HG03196 (cell line): ENCODE measurements around the gene SH2D1A.
A peak's percentile ranks its signal among the peaks of the same experiment; 100 is the strongest.
"Not testable (repeated sequence)": the region's sequence is repeated elsewhere in the genome, so short reads cannot be mapped to it uniquely, and the experiment has no call there.

Experiments
- ATAC-seq: cut with Tn5 transposase; IDR thresholded peaks from one replicate; pipeline ENCODE4 v1.9.1; 2021; ENCODE audit not compliant: unreplicated experiment

The SH2D1A gene

GRCh38 chrX:124346117-124346876 is at the start of gene SH2D1A:
Gene SH2D1A (plus strand): TSS chrX:124346563. CDS start chrX:124346643, 80 bp downstream.
- ATAC-seq, result no peak

GRCh38 chrX:124299323-124299722 is 47.0 kb upstream of the SH2D1A start:
- not testable (repeated sequence) for ATAC-seq

GRCh38 chrX:124300405-124300804 is 46.0 kb upstream of the SH2D1A start:
- ATAC-seq, result no peak

- ATAC-seq, result no peak
Measured at GRCh38 chrX:124307253-124307907, 39.0 kb upstream of the SH2D1A start.

GRCh38 chrX:124325732-124326131 is 20.6 kb upstream of the SH2D1A start:
- ATAC-seq, result no peak

GRCh38 chrX:124328765-124329164 is 17.6 kb upstream of the SH2D1A start:
- ATAC-seq, result no peak

- no peak for ATAC-seq
Measured at GRCh38 chrX:124332481-124333424, 13.6 kb upstream of the SH2D1A start, which contains the start of gene TEX13D. Gene TEX13D (plus strand): TSS chrX:124332660. CDS start chrX:124332918, 258 bp downstream.

GRCh38 chrX:124333862-124334261 is 12.5 kb upstream of the SH2D1A start:
- peak; percentile 61 for ATAC-seq

- ATAC-seq, result not testable (repeated sequence)
Measured at GRCh38 chrX:124334555-124334954, 11.8 kb upstream of the SH2D1A start.

GRCh38 chrX:124335598-124335997 is 10.8 kb upstream of the SH2D1A start:
- no peak for ATAC-seq

- ATAC-seq, result no peak
Measured at GRCh38 chrX:124337916-124338315, 8.4 kb upstream of the SH2D1A start.

GRCh38 chrX:124338733-124339514 is 7.4 kb upstream of the SH2D1A start:
- no peak for ATAC-seq

- ATAC-seq, result no peak
Measured at GRCh38 chrX:124341396-124342132, 4.8 kb upstream of the SH2D1A start.

GRCh38 chrX:124342174-124342867 is 4.0 kb upstream of the SH2D1A start:
- no peak for ATAC-seq

GRCh38 chrX:124343016-124343415 is 3.3 kb upstream of the SH2D1A start:
- no peak for ATAC-seq

- ATAC-seq, result no peak
Measured at GRCh38 chrX:124344246-124344645, 2.1 kb upstream of the SH2D1A start.

GRCh38 chrX:124346877-124347241 is 496 bp downstream of the SH2D1A start:
- no peak for ATAC-seq

GRCh38 chrX:124347242-124347641 is 879 bp downstream of the SH2D1A start:
- no peak for ATAC-seq

GRCh38 chrX:124348182-124348581 is 1.8 kb downstream of the SH2D1A start:
- ATAC-seq, result no peak
